Left ventricle myocardium inferior (tissue), 1 donor: ENCODE measurements around the gene DGKH. TPM values are rescaled to one million over a fixed set of nuclear protein-coding genes. Genes with fewer than 3 reads are reported as not detected.

Experiments
- DNase-seq: peaks from one replicate; pipeline ENCODE4 v3.0.0-alpha.2; 2020
- H3K27ac ChIP-seq: fragments of 200-600 bp; replicated peaks from 2 replicates; pipeline ENCODE4 v1.8.0; 2021
- H3K27me3 ChIP-seq: fragments of 200-600 bp; 2 replicates; pipeline ENCODE4 v1.8.0; 2021; ENCODE audit warnings: low read depth
- H3K36me3 ChIP-seq: fragments of 200-600 bp; 2 replicates; pipeline ENCODE4 v1.8.0; 2021
- H3K4me1 ChIP-seq: fragments of 200-600 bp; 2 replicates; pipeline ENCODE4 v1.8.0; 2021
- H3K4me3 ChIP-seq: fragments of 200-600 bp; 2 replicates; pipeline ENCODE4 v1.8.0; 2021; ENCODE audit warnings: mild to moderate bottlenecking, moderate library complexity
- H3K9me3 ChIP-seq: fragments of 200-600 bp; replicated peaks from 2 replicates; pipeline ENCODE4 v1.8.0; 2021
- CTCF ChIP-seq: fragments of 200-600 bp; IDR thresholded peaks from 2 replicates; pipeline ENCODE4 v1.8.0; 2021; ENCODE audit warnings: antibody characterized with exemption, mild to moderate bottlenecking, borderline replicate concordance
- intact Hi-C: fragments of 100-400 bp; cut with micrococcal nuclease; formaldehyde crosslinking; loops from one replicate; pipeline ENCODE4 v1.11.0; 2022
- total RNA-seq: library from RNA; stranded (reverse); fragmentation: NEBNext Ultra II Directional; extraction: Animal tissue kit (Norgen Biotek cat#: 25700); gene quantifications from one replicate; pipeline ENCODE4 v1.2.1, GENCODE V29; 2021
- donor health status: DM: no; HTN: yes; CAD: no; lungs with severe emphysema.

DGKH gene
- total RNA-seq, 1 donor from 2014 or later: 4.8 TPM

GRCh38 chr13:42038661-42039456 is 9.6 kb upstream of the DGKH start:
- peaks cover 4% of the 10 kb centered on the region for H3K9me3 ChIP-seq
- H3K4me3 ChIP-seq: peak overlapping the region; percentile 89
- H3K36me3 ChIP-seq: no peaks in the 10 kb centered on the region
- intact Hi-C loops: no loop called here
- no peak for DNase-seq
- peaks cover 30% of the 10 kb centered on the region for H3K4me1 ChIP-seq
- TF ChIP-seq CTCF: no peak
- peak overlapping the region; percentile 98 for H3K27ac ChIP-seq
- H3K27me3 ChIP-seq: no peaks in the 10 kb centered on the region

- TF ChIP-seq CTCF: no peak
- intact Hi-C loops: no loop called here
- H3K27ac ChIP-seq: peak overlapping the region; percentile 98
These were observed 8.9 kb upstream of the DGKH start for GRCh38 chr13:42039457-42039945.

GRCh38 chr13:42039946-42040729 is 8.3 kb upstream of the DGKH start:
- H3K27me3 ChIP-seq: no peaks in the 10 kb centered on the region
- DNase-seq: peak; percentile 95
- peak overlapping the region; percentile 98 for H3K27ac ChIP-seq
- TF ChIP-seq CTCF: no peak
- peak overlapping the region; percentile 89 for H3K4me3 ChIP-seq
- intact Hi-C loops: no loop called here
- H3K4me1 ChIP-seq: peaks cover 30% of the 10 kb centered on the region
- H3K36me3 ChIP-seq: no peaks in the 10 kb centered on the region
- H3K9me3 ChIP-seq: peaks cover 4% of the 10 kb centered on the region

More at GRCh38 chr13:42039457-42039945, 8.9 kb upstream of the DGKH start:
- peaks cover 4% of the 10 kb centered on the region for H3K9me3 ChIP-seq
- no peak for DNase-seq
- H3K36me3 ChIP-seq: no peaks in the 10 kb centered on the region
- peaks cover 30% of the 10 kb centered on the region for H3K4me1 ChIP-seq
- peak overlapping the region; percentile 89 for H3K4me3 ChIP-seq
- H3K27me3 ChIP-seq: no peaks in the 10 kb centered on the region

- Histone ChIP-seq H3K36me3 (no peaks in the 10 kb centered on the region), H3K27ac (peak overlapping the region; percentile 98), H3K27me3 (no peaks in the 10 kb centered on the region), H3K4me1 (peaks cover 31% of the 10 kb centered on the region), H3K4me3 (peak overlapping the region; percentile 89), H3K9me3 (peaks cover 4% of the 10 kb centered on the region)
- DNase-seq: no peak
- no peak for TF ChIP-seq CTCF
- intact Hi-C loops: no loop called here
These were observed 7.8 kb upstream of the DGKH start for GRCh38 chr13:42040730-42041010.

GRCh38 chr13:42041011-42041683 is 7.3 kb upstream of the DGKH start:
- Histone ChIP-seq H3K4me1 (peaks cover 36% of the 10 kb centered on the region), H3K36me3 (no peaks in the 10 kb centered on the region), H3K27ac (peak overlapping the region; percentile 98), H3K27me3 (no peaks in the 10 kb centered on the region), H3K4me3 (peak overlapping the region; percentile 89), H3K9me3 (no peaks in the 10 kb centered on the region)
- no peak for TF ChIP-seq CTCF
- DNase-seq: peak; percentile 53
- intact Hi-C loops: no loop called here
